GM19468 (cell line): ENCODE results near the gene HBB.
A peak's percentile ranks its signal among the peaks of the same experiment; 100 is the strongest.

Source experiments
- ATAC-seq: cut with Tn5 transposase; IDR thresholded peaks from one replicate; pipeline ENCODE4 v1.9.1; 2021; ENCODE audit warnings: mild to moderate bottlenecking, moderate library complexity, moderate number of reproducible peaks; ENCODE audit not compliant: unreplicated experiment; ENCODE audit errors: extremely low read depth

Gene HBB

DNA sequence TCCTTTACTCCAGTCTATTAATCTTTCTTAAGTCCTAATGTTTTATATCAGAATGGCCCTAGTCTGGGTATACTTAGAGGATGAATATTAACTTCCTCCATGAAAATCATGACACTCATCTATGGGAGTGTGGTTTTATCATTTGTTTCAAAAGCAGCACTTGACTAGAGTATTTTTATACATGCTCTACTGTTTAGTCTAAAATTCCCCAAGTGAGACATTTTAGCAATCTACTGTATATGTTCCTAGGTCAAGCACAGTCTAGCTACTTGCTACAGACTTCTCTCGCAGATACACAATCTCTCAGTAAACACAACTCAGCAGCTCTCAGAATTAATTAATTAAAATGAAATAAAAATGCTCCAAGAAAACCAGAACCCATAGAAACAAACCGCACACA, 2.9 kb upstream of the HBB start:
- no peak for ATAC-seq

DNA sequence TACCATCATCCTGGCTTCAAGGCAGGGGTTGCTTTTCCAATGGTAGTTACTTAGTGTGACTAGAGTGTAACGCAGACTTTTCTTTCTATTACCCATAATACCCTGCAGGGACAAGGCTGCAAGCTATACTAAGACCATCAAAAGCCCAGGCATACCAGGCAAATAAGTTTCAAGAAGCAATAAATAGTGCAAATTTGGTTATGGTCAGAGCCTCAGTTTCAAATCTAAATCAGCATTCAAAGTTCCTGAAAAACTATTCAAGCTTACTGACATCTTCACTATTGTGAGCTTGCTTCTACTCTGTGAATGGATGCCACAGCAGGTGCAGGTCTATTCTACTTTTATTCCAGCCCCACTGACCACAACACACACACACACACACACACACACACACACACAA, 2.5 kb upstream of the HBB start:
- ATAC-seq, result no peak

DNA sequence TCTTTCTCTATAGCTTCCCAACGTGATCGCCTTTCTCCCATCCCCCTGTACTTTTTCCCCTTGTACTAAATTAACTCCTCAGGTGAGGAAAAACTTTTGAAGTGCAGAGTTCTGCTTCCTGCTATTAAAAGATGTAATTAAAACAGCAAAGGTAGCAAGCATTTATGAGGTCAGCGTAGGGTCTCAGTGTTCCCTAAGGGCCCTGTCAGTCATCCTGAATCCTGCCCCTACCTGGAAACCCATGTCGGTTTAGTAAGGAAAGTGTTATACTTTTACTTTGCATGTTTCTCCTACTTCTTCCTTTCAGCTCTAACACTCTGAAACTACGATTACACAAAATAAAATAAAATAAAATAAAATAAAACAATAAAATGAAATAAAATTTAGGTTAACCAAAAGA, 1.3 kb upstream of the HBB start:
- no peak for ATAC-seq

DNA sequence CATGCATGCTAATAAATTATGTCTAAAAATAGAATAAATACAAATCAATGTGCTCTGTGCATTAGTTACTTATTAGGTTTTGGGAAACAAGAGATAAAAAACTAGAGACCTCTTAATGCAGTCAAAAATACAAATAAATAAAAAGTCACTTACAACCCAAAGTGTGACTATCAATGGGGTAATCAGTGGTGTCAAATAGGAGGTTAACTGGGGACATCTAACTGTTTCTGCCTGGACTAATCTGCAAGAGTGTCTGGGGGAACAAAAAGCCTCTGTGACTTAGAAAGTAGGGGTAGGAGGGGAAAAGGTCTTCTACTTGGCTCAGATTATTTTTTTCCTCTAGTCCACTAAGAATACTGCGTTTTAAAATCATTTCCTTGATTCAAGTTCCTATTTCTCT, 810 bp upstream of the HBB start:
- no peak for ATAC-seq

DNA sequence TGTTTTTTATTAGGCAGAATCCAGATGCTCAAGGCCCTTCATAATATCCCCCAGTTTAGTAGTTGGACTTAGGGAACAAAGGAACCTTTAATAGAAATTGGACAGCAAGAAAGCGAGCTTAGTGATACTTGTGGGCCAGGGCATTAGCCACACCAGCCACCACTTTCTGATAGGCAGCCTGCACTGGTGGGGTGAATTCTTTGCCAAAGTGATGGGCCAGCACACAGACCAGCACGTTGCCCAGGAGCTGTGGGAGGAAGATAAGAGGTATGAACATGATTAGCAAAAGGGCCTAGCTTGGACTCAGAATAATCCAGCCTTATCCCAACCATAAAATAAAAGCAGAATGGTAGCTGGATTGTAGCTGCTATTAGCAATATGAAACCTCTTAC, 1.4 kb downstream of the HBB start:
- ATAC-seq, result no peak

DNA sequence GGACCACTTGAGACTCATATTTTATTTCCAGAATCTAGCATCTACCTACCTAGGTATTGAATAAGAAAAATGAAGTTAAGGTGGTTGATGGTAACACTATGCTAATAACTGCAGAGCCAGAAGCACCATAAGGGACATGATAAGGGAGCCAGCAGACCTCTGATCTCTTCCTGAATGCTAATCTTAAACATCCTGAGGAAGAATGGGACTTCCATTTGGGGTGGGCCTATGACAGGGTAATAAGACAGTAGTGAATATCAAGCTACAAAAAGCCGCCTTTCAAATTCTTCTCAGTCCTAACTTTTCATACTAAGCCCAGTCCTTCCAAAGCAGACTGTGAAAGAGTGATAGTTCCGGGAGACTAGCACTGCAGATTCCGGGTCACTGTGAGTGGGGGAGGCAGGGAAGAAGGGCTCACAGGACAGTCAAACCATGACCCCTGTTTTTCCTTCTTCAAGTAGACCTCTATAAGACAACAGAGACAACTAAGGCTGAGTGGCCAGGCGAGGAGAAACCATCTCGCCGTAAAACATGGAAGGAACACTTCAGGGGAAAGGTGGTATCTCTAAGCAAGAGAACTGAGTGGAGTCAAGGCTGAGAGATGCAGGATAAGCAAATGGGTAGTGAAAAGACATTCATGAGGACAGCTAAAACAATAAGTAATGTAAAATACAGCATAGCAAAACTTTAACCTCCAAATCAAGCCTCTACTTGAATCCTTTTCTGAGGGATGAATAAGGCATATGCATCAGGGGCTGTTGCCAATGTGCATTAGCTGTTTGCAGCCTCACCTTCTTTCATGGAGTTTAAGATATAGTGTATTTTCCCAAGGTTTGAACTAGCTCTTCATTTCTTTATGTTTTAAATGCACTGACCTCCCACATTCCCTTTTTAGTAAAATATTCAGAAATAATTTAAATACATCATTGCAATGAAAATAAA, 2.1 kb downstream of the HBB start:
- no peak for ATAC-seq

DNA sequence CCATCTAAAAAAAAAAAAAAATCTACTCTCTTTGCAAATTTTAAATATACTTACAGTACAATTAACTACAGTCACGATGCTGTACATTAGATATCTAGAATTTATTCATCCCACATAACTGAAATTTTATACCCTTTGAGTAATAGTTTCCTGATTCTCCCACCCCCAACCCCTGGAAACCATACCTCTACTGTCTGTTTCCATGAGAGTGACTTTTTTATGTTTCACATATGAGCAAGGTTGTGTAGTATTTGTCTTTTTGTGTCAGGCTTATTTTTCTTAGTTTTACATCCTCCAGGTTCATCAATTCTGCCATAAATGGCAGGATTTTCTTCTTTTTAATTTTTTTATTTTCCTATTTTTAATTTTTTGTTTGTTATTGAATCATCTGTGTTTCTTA, 3.2 kb downstream of the HBB start:
- ATAC-seq, result no peak

DNA sequence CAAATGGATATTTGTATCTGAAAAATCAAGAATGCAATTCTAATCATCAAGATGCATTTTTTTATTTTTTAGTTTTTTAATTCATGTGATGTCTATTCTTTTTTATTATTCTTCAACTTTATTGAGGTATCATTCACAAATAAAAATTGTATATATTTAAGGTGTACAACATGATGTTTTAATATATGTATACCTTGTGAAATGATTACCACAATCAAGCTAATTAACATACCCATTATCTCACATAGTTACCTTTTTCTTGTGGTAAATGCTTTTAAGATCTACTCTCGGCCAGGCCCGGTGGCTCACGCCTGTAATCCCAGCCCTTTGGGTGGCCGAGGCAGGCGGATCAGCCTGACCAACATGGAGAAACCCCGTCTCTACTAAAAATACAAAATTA, 3.7 kb downstream of the HBB start:
- ATAC-seq, result no peak

DNA sequence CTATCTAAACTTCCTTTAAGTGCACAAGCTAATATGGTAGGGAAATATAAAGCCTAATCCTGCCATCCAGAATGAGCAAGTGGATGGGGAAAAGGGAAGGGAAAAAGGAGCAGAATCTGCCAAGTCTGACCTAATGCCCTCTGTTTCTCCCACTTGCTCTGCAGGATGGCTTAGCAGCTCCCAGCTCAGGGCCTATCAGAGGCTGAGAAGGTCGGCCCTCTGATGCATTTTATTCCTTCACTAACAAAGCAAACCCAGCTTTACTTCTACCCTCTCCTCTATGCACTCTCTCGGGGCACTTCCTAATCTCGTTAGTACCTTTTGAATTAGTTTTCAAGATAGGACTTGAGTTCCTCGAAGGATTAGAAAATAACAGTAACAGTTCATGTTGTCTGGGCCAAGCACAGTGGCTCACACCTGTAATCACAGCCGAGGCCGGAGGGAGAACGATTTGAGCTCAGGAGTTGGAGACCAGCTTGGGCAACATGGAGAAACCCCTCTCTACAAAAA, 16.4 kb downstream of the HBB start:
- no peak for ATAC-seq

DNA sequence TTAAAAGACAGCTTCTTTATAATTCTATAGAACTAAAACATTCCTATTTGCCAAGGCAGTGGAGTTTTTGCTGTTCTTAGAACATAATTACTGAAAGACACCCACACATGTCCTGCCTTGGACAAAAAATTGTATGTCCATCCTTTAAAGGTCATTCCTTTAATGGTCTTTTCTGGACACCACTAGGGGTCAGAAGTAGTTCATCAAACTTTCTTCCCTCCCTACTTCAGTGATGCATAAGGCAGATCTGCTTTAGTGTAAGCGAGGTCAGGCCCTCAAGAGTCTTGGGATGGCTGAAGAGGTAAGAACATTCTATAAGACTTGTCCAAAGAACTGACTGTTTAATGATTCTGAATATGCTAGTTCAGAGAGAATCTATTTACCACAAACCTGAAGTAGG, 22.1 kb downstream of the HBB start:
- peak; percentile 51 for ATAC-seq

DNA sequence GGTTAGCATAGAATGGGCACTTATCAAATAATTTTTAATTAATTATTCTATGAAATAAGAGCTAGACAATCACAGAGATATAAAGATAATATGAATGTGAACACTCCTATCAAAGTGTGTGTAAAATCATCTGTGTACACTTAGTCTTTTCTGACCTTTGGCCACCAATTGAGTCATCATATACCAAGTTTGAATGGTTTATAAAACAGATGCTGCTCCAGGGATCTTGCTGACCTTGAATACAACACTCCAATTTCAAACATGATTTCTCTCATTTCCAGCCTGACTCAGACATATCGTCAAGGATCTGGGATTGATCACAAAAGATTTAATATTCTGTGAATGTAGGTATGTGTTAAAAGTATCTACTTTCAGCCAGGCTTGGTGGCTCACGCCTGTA, 23.5 kb downstream of the HBB start:
- ATAC-seq, result no peak

DNA sequence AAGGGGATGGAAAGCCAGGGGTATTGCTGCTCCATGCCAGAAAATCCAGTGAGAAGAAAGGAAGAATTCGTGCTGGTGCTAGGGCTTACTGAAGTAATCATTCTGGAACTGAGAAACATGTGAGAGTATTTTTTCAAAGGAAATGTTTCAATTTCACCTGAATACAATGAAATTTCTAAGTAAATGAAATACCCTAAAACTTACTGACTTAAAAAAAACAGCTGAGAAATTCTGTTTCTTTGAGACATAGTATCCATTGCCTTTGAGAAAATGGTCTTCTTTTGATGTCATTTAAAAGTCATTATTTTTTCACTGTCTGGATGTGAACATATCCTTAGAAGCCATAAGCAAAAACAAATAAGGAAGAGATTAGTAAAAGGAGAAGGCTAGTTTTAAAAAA, 26.3 kb downstream of the HBB start, which contains the start of gene OR51V1:
Gene OR51V1 (minus strand): TSS at position 101 of the 400 bp plus-strand sequence. CDS start 0 bp downstream, at position 101.
- no peak for ATAC-seq

DNA sequence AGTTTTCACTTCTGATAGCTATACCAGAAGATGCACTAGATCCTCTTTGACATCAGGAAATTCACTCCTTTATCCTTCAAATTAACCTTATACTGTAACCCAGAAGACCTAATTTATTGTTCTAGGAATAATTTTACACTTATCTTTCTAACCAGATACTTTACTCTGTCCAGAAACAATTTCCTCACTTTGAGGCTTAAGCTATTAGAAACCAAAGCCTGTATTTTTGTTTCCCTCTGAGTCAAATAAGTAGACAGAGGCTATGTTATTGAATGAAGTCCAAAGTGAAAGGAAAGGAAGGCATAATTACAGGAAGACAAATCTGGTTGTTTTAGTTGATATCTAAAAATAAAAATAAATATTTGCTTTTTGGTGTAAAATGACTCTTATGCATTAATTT, 28.6 kb downstream of the HBB start:
- no peak for ATAC-seq

DNA sequence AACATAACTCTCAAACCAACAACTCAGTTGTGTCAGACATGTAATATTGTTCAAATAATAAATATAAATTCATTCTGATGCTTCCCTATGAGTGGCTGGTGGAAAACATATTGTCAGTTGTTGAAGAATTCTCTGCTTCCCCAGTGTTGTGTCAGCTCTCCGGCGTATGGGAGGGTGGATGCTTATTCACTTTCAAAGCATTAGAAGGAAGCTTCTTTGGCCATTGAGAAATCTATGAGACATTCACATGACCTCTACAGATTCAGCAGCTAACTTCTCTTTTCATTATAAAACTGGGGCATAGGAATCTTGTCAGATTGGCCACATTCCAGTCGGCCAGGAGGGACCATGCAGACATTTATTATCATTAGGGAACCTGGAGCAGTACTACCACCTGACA, 29.3 kb downstream of the HBB start:
- no peak for ATAC-seq

DNA sequence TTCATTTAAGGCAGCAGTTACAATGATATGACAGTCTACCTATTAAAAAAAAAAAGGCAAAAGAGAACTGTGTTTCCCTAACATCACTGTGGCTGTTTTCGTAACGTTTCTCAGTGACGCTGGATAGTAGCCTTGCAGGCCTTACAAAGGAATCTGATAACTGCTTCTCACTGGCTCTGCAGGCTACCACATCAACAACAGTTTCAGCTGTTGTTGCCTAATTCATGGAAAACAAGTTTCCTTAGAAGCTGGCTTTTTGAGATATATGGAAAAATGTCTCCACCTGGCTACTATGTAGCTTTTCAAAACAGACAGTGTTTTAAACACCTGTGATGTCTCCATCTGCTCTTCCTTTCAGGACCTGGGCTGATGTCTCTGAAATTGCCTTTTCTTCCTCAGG, 30.1 kb downstream of the HBB start:
- no peak for ATAC-seq

DNA sequence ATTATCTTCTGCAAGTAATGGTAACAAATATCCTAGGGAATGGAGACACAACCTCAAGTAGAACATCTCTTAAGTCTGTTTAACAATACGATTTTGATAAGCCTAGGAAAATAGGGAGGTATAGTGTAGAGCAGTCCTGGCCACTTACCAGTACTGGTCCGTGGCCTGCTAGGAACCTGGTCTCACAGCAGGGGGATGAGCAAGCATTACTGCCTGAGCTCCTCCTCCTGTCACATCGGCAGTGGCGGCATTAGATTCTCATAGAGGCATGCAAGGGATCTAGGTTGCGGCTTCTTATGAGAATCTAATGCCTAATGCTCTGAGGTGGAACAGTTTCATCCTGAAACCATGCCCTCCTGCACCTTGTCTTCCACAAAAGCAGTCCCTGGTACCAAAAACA, 30.8 kb downstream of the HBB start:
- no peak for ATAC-seq

DNA sequence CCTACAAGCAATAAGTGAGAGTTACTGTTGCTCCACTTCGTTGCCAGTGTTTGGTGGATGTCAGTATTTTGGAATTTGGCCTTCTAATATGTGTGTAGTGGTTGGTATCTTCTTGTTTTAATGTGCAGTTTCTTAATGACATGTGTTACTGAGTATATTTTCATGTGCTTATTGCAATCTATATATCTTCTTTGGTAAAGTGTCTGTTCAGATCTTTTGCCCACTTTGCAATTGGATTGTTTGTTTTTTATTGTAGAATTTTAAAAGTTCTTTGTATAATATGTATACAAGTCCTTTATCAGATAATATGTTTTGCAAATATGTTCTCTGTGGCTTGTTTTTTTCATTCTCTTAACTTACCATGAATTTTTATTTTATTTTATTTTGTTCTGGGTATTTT, 34.1 kb downstream of the HBB start:
- ATAC-seq, result no peak

DNA sequence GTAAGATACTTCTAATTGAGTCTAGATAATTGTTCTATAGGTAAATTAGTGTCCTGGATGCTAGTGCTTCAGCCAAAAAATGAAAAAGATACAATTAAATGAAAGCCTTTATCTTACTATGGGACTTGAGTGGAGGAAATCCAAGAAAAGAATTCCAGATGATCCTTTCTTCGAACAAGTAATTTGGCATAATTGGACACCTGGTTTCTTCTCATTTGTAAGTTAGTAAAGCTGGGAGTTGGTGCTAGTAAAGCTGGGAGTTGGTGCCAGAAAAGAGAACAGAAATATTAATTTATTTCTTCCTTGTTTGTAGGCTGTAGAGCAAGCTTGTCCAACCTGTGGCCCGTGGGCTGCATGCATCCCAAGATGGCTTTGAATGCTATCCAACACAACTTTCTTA, 38.7 kb downstream of the HBB start:
- ATAC-seq, result no peak

DNA sequence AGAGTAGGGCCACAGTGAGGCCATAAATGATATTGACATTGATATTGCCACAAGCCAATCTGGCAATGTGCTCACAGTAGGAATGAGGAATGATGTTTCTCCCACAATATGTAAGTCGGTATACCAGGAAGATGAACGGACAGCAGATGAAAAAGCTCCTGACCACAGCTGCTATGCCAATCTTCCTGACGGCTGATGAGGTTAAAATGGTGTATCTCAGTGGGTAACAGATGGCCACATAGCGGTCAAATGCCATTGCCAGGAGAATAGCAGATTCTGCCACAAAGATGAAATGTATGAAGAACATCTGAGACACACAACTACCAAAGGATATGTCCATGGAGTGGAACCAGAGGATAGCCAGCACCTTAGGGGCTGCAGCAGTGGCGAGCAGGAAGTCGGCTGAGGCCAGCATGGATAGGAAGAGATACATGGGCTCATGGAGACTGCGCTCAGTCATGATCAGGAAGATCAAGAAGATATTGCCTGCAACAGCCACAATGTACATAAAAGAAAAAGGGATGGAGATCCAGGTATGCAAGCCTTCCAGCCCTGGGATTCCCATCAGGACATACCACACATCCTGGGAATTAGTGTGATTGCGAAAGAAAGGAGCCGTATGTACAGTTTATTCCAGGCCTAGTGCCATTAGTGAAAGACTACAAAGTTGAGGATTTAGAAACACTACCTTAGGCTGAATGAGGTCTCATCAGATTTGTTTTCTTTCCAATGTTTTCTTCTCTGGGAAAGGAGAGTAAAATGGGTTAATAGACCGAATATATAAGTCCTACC, 48.6 kb downstream of the HBB start:
- ATAC-seq, result no peak
